H1 (cell line): ENCODE data around the gene GLRX. TPM values are rescaled to one million over a fixed set of nuclear protein-coding genes. Genes with fewer than 3 reads are reported as not detected.

ENCODE experiments used
- CTCF ChIA-PET: fragments of 300-600 bp; sonication (Branson Sonifier 250); formaldehyde crosslinking; loops from one replicate; lab custom pipeline; 2021; ENCODE audit not compliant: partially characterized antibody; lab: Charles Lee
- POLR2A ChIA-PET: fragments of 300-600 bp; sonication (Branson Sonifier 250); formaldehyde crosslinking; loops from one replicate; lab custom pipeline; 2021; ENCODE audit warnings: inconsistent platforms; ENCODE audit not compliant: partially characterized antibody; lab: Charles Lee
- DNase-seq, 2 experiments: peaks; one replicate each; pipeline versions ENCODE4 v3.0.0 to v3.0.0-alpha.2; 2010 to 2022; ENCODE audit warnings: low spot score in 2 of 2, low read depth in 1 of 2, mixed read lengths in 1 of 2
- FAIRE-seq: peaks from 2 replicates; lab custom pipeline; 2011; peaks lifted over from hg19 to GRCh38; lab: Jason Lieb, UNC
- H2AFZ ChIP-seq: 2 replicates; pipeline ENCODE4 v1.8.1; 2012; ENCODE audit warnings: low read length, inconsistent platforms
- H2AK5ac ChIP-seq: 2 replicates; pipeline ENCODE4 v1.6.1; 2013; ENCODE audit warnings: low read depth, low read length
- H2BK120ac ChIP-seq: replicated peaks from 2 replicates; pipeline ENCODE3; 2013; ENCODE audit warnings: low read depth, low read length, inconsistent platforms
- H2BK12ac ChIP-seq: 2 replicates; pipeline ENCODE4 v1.6.1; 2013; ENCODE audit warnings: low read depth, low read length
- H2BK15ac ChIP-seq: 2 replicates; pipeline ENCODE4 v1.6.1; 2013; ENCODE audit warnings: low read length
- H2BK20ac ChIP-seq: 2 replicates; pipeline ENCODE4 v1.6.1; 2013; ENCODE audit warnings: low read length
- H2BK5ac ChIP-seq: 2 replicates; pipeline ENCODE4 v1.6.1; 2013; ENCODE audit warnings: low read depth, low read length
- H3K14ac ChIP-seq: 2 replicates; pipeline ENCODE4 v1.6.1; 2013; ENCODE audit warnings: inconsistent platforms; ENCODE audit not compliant: insufficient read length
- H3K18ac ChIP-seq: 2 replicates; pipeline ENCODE4 v1.6.1; 2013; ENCODE audit warnings: low read length; ENCODE audit errors: extremely low read depth
- H3K23ac ChIP-seq: 2 replicates; pipeline ENCODE4 v1.6.1; 2013; ENCODE audit warnings: inconsistent platforms; ENCODE audit not compliant: insufficient read length
- H3K23me2 ChIP-seq: 2 replicates; pipeline ENCODE4 v1.6.1; 2013; ENCODE audit warnings: low read depth, low read length
- H3K27ac ChIP-seq: 2 replicates; pipeline ENCODE4 v1.6.1; 2011; ENCODE audit warnings: low read depth, low read length, inconsistent platforms
- H3K27me3 ChIP-seq, 4 experiments: replicated peaks in 1 of 4; 1 replicate in 1 of 4; 2 replicates in 3 of 4; pipeline versions ENCODE4 v1.6.1 to v1.8.1; 2011 to 2013; ENCODE audit warnings: low read length in 3 of 4, mild to moderate bottlenecking in 3 of 4, inconsistent platforms in 2 of 4, mixed read lengths in 2 of 4, moderate library complexity in 1 of 4; ENCODE audit not compliant: control insufficient read depth in 3 of 4, insufficient read depth in 3 of 4; ENCODE audit errors: extremely low read depth in 1 of 4
- H3K36me3 ChIP-seq, 4 experiments: 2 replicates each; pipeline versions ENCODE4 v1.6.1 to v1.8.1; 2011 to 2013; ENCODE audit warnings: mild to moderate bottlenecking in 4 of 4, low read length in 3 of 4, moderate library complexity in 2 of 4, control low read depth in 1 of 4, inconsistent platforms in 1 of 4; ENCODE audit not compliant: insufficient read depth in 4 of 4, control insufficient read depth in 2 of 4
- H3K4ac ChIP-seq: replicated peaks from 2 replicates; pipeline ENCODE3; 2013; ENCODE audit warnings: low read length, low read depth, mixed read lengths, inconsistent platforms; ENCODE audit not compliant: insufficient read length
- H3K4me1 ChIP-seq, 4 experiments: replicated peaks in 1 of 4; 1 replicate in 1 of 4; 2 replicates in 3 of 4; pipeline versions ENCODE4 v1.6.1 to v1.8.1; 2011 to 2013; ENCODE audit warnings: low read length in 3 of 4, inconsistent platforms in 2 of 4, mixed read lengths in 1 of 4; ENCODE audit not compliant: insufficient read depth in 4 of 4, control insufficient read depth in 3 of 4
- H3K4me2 ChIP-seq, 2 experiments: 2 replicates each; pipeline versions ENCODE4 v1.6.1 to v1.8.1; 2011 to 2013; ENCODE audit warnings: low read depth in 2 of 2, low read length in 2 of 2, control low read depth in 1 of 2, inconsistent platforms in 1 of 2, mild to moderate bottlenecking in 1 of 2; ENCODE audit not compliant: insufficient read depth in 1 of 2
- H3K4me3 ChIP-seq, 4 experiments: fragments of 200-600, 300-600 bp in 1 of 4; sonication (generic), shearing (Covaris generic), sonication (Bioruptor Twin) in 1 of 4; 2 replicates each; pipeline versions ENCODE4 v1.5.1 to v1.8.1; 2011 to 2016; ENCODE audit warnings: low read length in 4 of 4, low read depth in 3 of 4, control low read depth in 2 of 4, inconsistent platforms in 2 of 4, mild to moderate bottlenecking in 2 of 4, mixed read lengths in 1 of 4, moderate library complexity in 1 of 4; ENCODE audit not compliant: insufficient read depth in 2 of 4; ENCODE audit errors: extremely low read depth in 1 of 4
- H3K56ac ChIP-seq: replicated peaks from 2 replicates; pipeline ENCODE3; 2013; ENCODE audit warnings: low read depth, mild to moderate bottlenecking, mixed read lengths, low read length, inconsistent platforms; ENCODE audit not compliant: insufficient read length
- H3K79me1 ChIP-seq: 2 replicates; pipeline ENCODE4 v1.6.1; 2013; ENCODE audit warnings: low read depth, low read length, control low read depth
- H3K79me2 ChIP-seq, 2 experiments: 2 replicates each; pipeline versions ENCODE4 v1.6.1 to v1.8.1; 2012 to 2013; ENCODE audit warnings: low read length in 2 of 2, mild to moderate bottlenecking in 2 of 2, inconsistent platforms in 1 of 2; ENCODE audit not compliant: insufficient read depth in 2 of 2, control insufficient read depth in 1 of 2
- H3K9ac ChIP-seq, 4 experiments: replicated peaks in 1 of 4; 1 replicate in 1 of 4; 2 replicates in 3 of 4; pipeline versions ENCODE4 v1.6.1 to v1.8.1; 2011 to 2013; ENCODE audit warnings: low read depth in 3 of 4, low read length in 3 of 4, control low read depth in 2 of 4, mild to moderate bottlenecking in 2 of 4, moderate library complexity in 2 of 4, inconsistent platforms in 1 of 4; ENCODE audit errors: extremely low read depth in 1 of 4
- H3K9me3 ChIP-seq, 2 experiments: 2 replicates each; pipeline versions ENCODE4 v1.6.1 to v1.8.1; 2012 to 2013; ENCODE audit warnings: mild to moderate bottlenecking in 2 of 2, moderate library complexity in 2 of 2, control low read depth in 1 of 2, inconsistent platforms in 1 of 2, low read depth in 1 of 2, low read length in 1 of 2, mixed read lengths in 1 of 2; ENCODE audit not compliant: insufficient read depth in 2 of 2
- H4K20me1 ChIP-seq, 2 experiments: replicated peaks in 1 of 2; 2 replicates each; pipeline versions ENCODE3 to v1.8.1; 2011 to 2013; ENCODE audit warnings: inconsistent platforms in 2 of 2, low read length in 2 of 2, mild to moderate bottlenecking in 1 of 2; ENCODE audit not compliant: insufficient read depth in 2 of 2, control insufficient read depth in 1 of 2
- H4K5ac ChIP-seq: 2 replicates; pipeline ENCODE4 v1.6.1; 2013; ENCODE audit warnings: low read length, low read depth, mixed read lengths, inconsistent platforms; ENCODE audit not compliant: insufficient read length
- H4K8ac ChIP-seq: 2 replicates; pipeline ENCODE4 v1.8.0; 2013; ENCODE audit warnings: mild to moderate bottlenecking, moderate library complexity, low read length, inconsistent platforms; ENCODE audit not compliant: insufficient read depth; ENCODE audit errors: extremely low read depth
- H4K91ac ChIP-seq: replicated peaks from 2 replicates; pipeline ENCODE3; 2013; ENCODE audit warnings: low read length, mixed read lengths, inconsistent platforms; ENCODE audit not compliant: insufficient read length
- ATF2 ChIP-seq: IDR thresholded peaks from 2 replicates; pipeline ENCODE4 v1.6.1; 2012; ENCODE audit warnings: low read length, inconsistent platforms
- CBX5 ChIP-seq: fragments of 300-800, 300-1000 bp; sonication (generic); IDR thresholded peaks from 2 replicates; pipeline ENCODE4 v1.7.1; 2016; ENCODE audit warnings: antibody characterized with exemption, low read length, low read depth
- CHD1 ChIP-seq: IDR thresholded peaks from 2 replicates; pipeline ENCODE4 v1.6.1; 2012; ENCODE audit warnings: low read depth, low read length, improper control_type of control experiment
- CTCF ChIP-seq, 3 experiments: IDR thresholded peaks; 1 replicate in 2 of 3; 2 replicates in 1 of 3; pipeline versions ENCODE4 v1.5.1 to v1.6.1; 2011; ENCODE audit warnings: low read length in 3 of 3, mild to moderate bottlenecking in 3 of 3, inconsistent platforms in 2 of 3, low read depth in 1 of 3, moderate library complexity in 1 of 3; ENCODE audit not compliant: insufficient read depth in 1 of 3; ENCODE audit errors: control extremely low read depth in 1 of 3
- POLR2AphosphoS5 ChIP-seq: IDR thresholded peaks from 2 replicates; pipeline ENCODE4 v1.6.1; 2011; ENCODE audit warnings: low read depth, low read length
- POU5F1 ChIP-seq: IDR thresholded peaks from 2 replicates; pipeline ENCODE4 v1.6.1; 2011; ENCODE audit warnings: low read depth, mild to moderate bottlenecking, low read length, moderate library complexity
- SIX5 ChIP-seq: IDR thresholded peaks from 2 replicates; pipeline ENCODE4 v1.6.1; 2011; ENCODE audit warnings: mild to moderate bottlenecking, low read depth, low read length
- WGBS, 2 experiments: shearing (Covaris generic) in 1 of 2; methylation state at CpG; one replicate each; pipeline versions ENCODE4 v1.1.6 to v1.1.7; 2013 to 2015; ENCODE audit warnings: low lambda C conversion rate in 2 of 2, mixed read lengths in 2 of 2, inconsistent platforms in 1 of 2, low coverage in 1 of 2, missing lambda C conversion rate in 1 of 2; ENCODE audit not compliant: insufficient replicate concordance in 2 of 2, insufficient coverage in 1 of 2, insufficient read length in 1 of 2; ENCODE audit errors: extremely low coverage in 1 of 2, missing lambda C conversion rate in 1 of 2; 5-methylcytosine and 5-hydroxymethylcytosine counted together
- polyA plus RNA-seq, 7 experiments: library from polyadenylated mRNA; depleted of rRNA in 3 of 7; stranded (reverse) in 5 of 7; unstranded in 2 of 7; fragments of >200 nt in 5 of 7; fragments of 200-250 nt in 2 of 7; gene quantifications; 1 replicate in 5 of 7; 2 replicates in 1 of 7; 4 replicates in 1 of 7; pipeline versions ENCODE4 v1.2.1 to v1.2.3, GENCODE V29; 2011 to 2013; ENCODE audit warnings: missing spikeins in 2 of 7, mixed read lengths in 2 of 7
- total RNA-seq: library from RNA; stranded (reverse); fragmentation: NEBNext Ultra II Directional; extraction: Animal tissue kit (Norgen Biotek cat#: 25700); gene quantifications from 2 replicates; pipeline ENCODE4 v1.2.1, GENCODE V29; 2021

GLRX gene
- total and polyA plus RNA-seq, 2 of the 8 experiments (the other 6 are each of a cell fraction or from before 2014, with no cell fraction given), result 22.9 to 31.2 TPM

- Histone ChIP-seq H2AK5ac (no peak overlapping the region), H3K79me1 (no peaks in the 10 kb centered on the region), H2BK20ac (no peak overlapping the region), H3K9me3 (no peaks in the 10 kb centered on the region), H4K20me1 (no peaks in the 10 kb centered on the region), H3K14ac (no peak overlapping the region), H3K18ac (no peak overlapping the region; the same call in 1 of the 2 replicates), H3K36me3 (no peaks in the 10 kb centered on the region), H3K23me2 (peaks cover 5% of the 10 kb centered on the region), H3K56ac (no peak overlapping the region), H4K8ac (no peak overlapping the region), H3K4me2 (no peak overlapping the region), H3K4me1 (peaks cover 6 to 22% (median 14%) of the 10 kb centered on the region in 4 experiments; a peak in 6 of 7 replicates), H2BK12ac (no peak overlapping the region; the same call in 1 of the 2 replicates), H3K9ac (no peak overlapping the region), H2AFZ (no peak overlapping the region), H3K27ac (no peak overlapping the region), H4K91ac (no peak overlapping the region), H3K23ac (no peak overlapping the region), H3K4ac (no peak overlapping the region), H4K5ac (no peak overlapping the region), H2BK120ac (no peak overlapping the region), H2BK5ac (no peak overlapping the region; the same call in 1 of the 2 replicates), H2BK15ac (no peak overlapping the region), H3K27me3 (peaks cover 0 to 1% (median 0%) of the 10 kb centered on the region in 4 experiments; a peak in 1 of 7 replicates), H3K79me2 (no peaks in the 10 kb centered on the region), H3K4me3 (no peak overlapping the region)
- POLR2A ChIA-PET, result interaction anchor here (3.2 kb wide), 1 partner anchor 16 kb away, joined by 10 read pairs; no protein-coding TSS in a partner anchor
- WGBS, 2 experiments, result 88% methylated on average over 14 of the region's 14 CpGs; no CpG with 5 or more reads in 1 of the 2 experiments
- FAIRE-seq, result no peak
- CTCF ChIA-PET, result interaction anchor here (0.6 to 1.7 kb wide), 11 partner anchors 10 to 205 kb away, joined by 3 to 9 read pairs (median 3); no protein-coding TSS in a partner anchor
- DNase-seq, result no peak
- TF ChIP-seq SIX5, result no peak
- TF ChIP-seq CBX5, result no peak
- TF ChIP-seq CHD1, result no peak
- TF ChIP-seq POLR2AphosphoS5, result no peak
- no peak for TF ChIP-seq POU5F1
- TF ChIP-seq CTCF (IDR thresholded peaks at IDR 0.05; ENCODE audit: control extremely low read depth in 1 of 3, insufficient read depth in 1 of 3, low read depth in 1 of 3, low read length in 3 of 3), result no peak
- TF ChIP-seq ATF2, result no peak
Measured at GRCh38 chr5:95818181-95819147, 4.1 kb downstream of the GLRX start.
